HG03139 (cell line): Measurements from ENCODE around the gene CCDC68.

Experiments used
- ATAC-seq: cut with Tn5 transposase; IDR thresholded peaks from one replicate; pipeline ENCODE4 v1.9.1; 2021; ENCODE audit not compliant: unreplicated experiment

The CCDC68 gene

GRCh38 chr18:54961868-54962267 is 2.6 kb upstream of the CCDC68 start:
- no peak for ATAC-seq

- ATAC-seq, result no peak
Measured at GRCh38 chr18:54961016-54961423, 1.8 kb upstream of the CCDC68 start.

- ATAC-seq, result no peak
Measured at GRCh38 chr18:54960197-54960596, 936 bp upstream of the CCDC68 start.

DNA sequence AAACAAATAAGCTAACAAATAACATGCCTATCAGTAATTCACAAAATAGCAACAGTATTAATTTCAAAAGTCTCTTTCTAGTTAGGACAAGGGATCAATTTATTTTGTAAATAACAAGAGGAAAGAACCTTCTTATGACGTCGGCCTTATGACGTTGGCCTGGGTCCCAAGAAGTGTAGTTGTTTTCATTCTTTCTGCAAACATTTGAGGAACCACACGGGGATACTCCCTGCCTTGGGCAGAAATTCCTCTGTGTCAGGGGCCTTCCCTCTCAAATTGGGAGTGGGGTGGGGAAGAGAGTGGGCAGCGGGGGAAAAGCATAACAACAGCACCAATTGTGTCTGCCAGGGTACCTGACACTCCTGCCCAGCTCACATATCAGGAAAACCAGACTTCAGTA is 1.3 kb downstream of the CCDC68 start:
- no peak for ATAC-seq

- no peak for ATAC-seq
Measured at GRCh38 chr18:54957296-54957832, 1.9 kb downstream of the CCDC68 start.

DNA sequence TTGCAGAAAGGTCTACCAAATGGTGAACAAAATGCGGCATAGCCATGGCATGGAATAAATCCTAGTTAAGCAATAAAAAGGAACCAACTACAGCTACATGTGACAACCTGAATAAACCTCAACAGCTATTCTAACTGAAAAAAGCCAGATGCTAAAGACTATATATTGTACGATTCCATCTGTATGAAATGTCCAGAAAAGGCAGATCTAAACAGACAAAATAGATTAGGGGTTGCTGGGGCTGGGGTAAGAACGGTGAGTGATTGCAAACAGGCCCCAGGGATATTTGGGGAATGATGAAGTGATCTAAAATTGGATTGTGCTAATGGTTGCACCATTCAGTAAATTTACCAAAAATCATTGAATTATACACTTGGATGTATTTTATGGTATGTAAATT is 2.8 kb downstream of the CCDC68 start:
- ATAC-seq, result no peak

- ATAC-seq, result no peak
Measured at GRCh38 chr18:54952026-54952425, 7.2 kb downstream of the CCDC68 start.

GRCh38 chr18:54950221-54950620 is 9.0 kb downstream of the CCDC68 start:
- ATAC-seq, result no peak

GRCh38 chr18:54949588-54949987 is 9.7 kb downstream of the CCDC68 start:
- ATAC-seq, result no peak

GRCh38 chr18:54948350-54948837 is 10.9 kb downstream of the CCDC68 start:
- ATAC-seq, result no peak

- ATAC-seq, result no peak
Measured at GRCh38 chr18:54947091-54947490, 12.2 kb downstream of the CCDC68 start.

DNA sequence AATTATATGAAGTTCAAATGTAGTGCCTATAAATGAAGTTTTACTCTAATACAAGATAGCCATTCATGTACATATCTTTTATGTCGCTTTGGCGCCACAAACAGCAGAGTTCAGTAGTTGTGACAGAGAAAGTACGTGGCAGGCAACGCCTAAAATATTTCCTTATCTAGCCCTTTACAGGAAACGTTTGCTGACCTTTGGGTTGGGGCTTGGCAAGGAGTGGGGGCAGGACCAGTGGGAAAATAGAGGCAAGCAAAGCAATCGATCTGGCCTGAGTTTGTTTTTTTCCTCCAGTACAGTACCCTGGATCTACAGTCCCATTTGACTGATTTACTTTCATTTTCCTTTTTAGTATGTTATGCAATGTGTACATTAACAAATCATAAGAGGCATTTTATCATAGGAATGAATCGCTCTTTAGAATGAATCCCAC is 13.1 kb downstream of the CCDC68 start:
- ATAC-seq, result peak; percentile 65

DNA sequence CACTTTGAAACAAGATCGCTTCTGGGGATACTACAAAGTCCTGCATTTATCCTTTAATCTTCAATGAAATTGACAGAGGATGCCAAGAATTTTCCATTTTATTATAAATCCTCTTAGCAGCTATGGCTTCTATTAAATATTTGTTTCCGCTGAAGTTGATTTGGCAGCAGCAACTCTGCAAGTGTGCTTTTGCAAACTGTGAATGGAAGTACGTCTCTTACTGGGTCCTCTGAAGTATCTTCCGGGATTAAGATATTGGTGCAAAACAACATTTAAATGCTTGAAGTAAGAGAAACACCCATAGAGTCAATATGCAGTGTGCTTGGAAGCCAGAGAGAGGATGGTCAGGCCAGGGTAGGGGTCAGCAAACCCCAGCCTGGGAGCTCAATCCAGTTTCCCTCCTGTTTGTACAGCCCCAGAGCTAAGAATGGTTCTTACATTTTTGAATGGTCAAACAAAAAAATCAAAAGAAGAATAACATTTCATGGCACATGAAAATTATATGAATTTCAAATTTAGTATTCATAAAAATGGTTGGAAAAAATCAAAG is 13.6 kb downstream of the CCDC68 start:
- ATAC-seq, result peak; percentile 8

- ATAC-seq, result no peak
Measured at GRCh38 chr18:54942569-54942968, 16.7 kb downstream of the CCDC68 start.

DNA sequence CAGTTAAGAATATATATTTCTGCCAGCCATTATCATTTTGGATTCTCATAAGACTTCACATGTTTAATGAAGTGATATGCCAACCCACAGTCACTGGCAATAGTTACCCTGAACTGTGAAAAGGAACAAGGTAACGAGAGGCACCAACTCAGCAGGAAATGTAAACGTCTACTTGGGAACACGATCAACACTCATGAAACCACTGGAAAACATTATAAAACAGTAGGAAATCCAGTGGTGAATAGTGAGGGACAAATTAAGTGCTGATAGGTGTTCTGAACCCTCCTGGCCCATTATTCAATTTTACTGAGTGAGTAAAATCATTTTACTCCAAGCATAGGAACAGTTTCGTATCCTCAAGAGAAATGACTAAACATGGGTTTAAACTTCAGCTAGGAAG is 17.1 kb downstream of the CCDC68 start:
- no peak for ATAC-seq

DNA sequence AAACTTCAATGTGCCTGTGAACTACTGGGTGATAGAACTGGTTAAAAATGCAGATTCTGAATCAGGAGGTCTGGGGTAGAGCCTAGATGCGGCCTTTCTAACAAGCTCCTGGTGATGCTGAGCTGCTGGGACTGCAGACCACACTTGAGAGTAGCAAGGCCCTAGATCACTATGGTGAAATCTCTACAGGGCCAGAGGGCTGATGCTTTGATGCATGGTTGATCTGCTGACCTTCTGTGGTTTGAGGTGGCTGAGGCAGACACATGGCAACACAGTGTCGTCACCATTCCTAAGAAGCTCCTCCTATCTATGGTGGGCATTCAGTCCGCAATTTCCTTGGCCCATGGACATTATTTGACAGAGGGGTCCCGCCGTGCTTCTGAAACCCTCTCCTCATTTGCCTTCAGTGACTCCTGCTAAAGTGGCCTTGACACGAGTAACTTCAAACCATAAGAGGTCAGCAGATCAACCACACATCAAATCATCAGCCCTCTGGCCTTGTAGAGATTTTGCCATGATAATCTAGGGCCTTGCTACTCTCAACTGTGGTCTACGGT is 19.8 kb downstream of the CCDC68 start:
- no peak for ATAC-seq

DNA sequence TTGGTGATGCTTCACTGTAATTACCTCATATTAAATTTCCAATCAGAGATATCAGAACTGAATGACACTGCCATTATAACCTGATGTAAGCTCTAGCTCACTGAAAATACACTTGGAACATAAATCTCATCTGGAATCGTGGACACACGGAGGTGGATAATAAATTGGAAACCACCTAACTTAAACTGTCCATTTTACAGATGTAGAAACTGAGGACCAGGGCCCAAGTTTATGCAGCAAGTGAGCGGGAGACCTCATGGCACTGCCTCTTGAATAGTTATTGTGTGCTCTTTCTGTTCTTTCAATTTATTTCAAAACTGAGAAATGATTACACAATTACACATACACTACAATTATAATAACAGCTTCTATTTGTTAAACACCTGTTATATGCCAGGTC is 20.8 kb downstream of the CCDC68 start:
- no peak for ATAC-seq

- ATAC-seq, result no peak
Measured at GRCh38 chr18:54932472-54932871, 26.8 kb downstream of the CCDC68 start.

- no peak for ATAC-seq
Measured at GRCh38 chr18:54931152-54931551, 28.1 kb downstream of the CCDC68 start.

DNA sequence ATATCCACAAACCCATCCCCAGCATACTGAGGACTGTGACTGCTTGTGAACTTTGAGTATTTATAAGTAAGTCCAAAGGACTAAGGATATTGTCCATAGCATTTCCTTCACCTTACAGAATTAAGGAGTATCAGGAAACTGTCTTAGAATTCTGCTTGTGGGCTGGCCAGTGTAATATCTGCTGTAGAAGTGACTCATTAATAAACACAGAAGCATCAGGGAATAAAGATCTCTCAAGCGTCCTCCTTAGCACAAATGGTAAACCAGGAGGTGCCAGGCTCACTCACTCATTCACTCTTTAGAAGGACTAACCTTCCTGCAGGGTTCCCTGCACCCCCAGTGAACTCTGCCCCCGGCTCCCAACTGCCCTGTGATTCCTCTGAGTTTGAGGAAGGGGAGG is 31.0 kb downstream of the CCDC68 start:
- ATAC-seq, result no peak

GRCh38 chr18:54926593-54927325 is 32.5 kb downstream of the CCDC68 start:
- no peak for ATAC-seq

DNA sequence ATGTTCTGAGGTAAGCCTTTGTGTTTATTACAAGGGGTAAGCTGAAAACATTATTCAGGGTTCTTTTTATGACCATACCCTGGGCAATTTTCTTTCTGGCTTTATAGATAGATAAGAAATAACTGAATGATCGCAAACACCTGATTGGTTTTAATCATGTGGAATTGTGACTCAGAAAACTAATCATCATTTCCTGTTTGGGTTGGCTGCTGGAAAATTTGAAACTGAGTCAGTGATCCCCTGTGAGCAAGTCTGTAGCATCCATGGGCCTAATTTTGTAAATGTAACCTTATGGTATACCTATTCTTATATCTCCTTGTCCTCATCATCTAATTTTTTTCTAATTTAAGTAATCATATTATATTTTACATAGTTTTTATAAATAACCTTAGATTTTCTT is 34.3 kb downstream of the CCDC68 start:
- ATAC-seq, result no peak
